ENCODE data around the gene IHH. TPM values are rescaled to one million over a fixed set of nuclear protein-coding genes. Genes with fewer than 3 reads are reported as not detected.

IHH gene
- polyA plus RNA-seq, 3 donors = not detected

- no peaks in the 10 kb centered on the region for H3K79me2 ChIP-seq (ENCODE audit: insufficient read depth, low read length)
- Mint-ChIP-seq H3K27ac (no peak overlapping the region), H3K4me1 (no peaks in the 10 kb centered on the region), H3K9me3 (peaks cover 0 to 1% (median 0%) of the 10 kb centered on the region in 7 donors), H3K4me3 (no peak overlapping the region), H3K27me3 (ENCODE audit: low read depth in 3 of 3) (peaks cover 22 to 38% (median 28%) of the 10 kb centered on the region in 3 donors), H3K36me3 (no peaks in the 10 kb centered on the region)
- no peaks in the 10 kb centered on the region for H3K9me3 ChIP-seq (replicated peaks in 1 of 2; ENCODE audit: control insufficient read depth in 1 of 2, insufficient read depth in 1 of 2, low read length in 2 of 2)
- H3K4me2 ChIP-seq (replicated peaks; ENCODE audit: extremely low read depth, low read length, poor library complexity, severe bottlenecking) = no peak overlapping the region
- no peaks in the 10 kb centered on the region for H4K20me1 ChIP-seq (ENCODE audit: insufficient read depth, low read length)
- no peak for TF ChIP-seq CTCF (IDR thresholded peaks at IDR 0.05)
- 83% methylated on average over 12 of the region's 13 CpGs for WGBS (ENCODE audit: insufficient coverage)
- peaks cover 0 to 14% of the 10 kb centered on the region in 2 donors for H3K27me3 ChIP-seq (ENCODE audit: control insufficient read depth in 2 of 2, insufficient read depth in 2 of 2, low read length in 2 of 2)
- H3K4me3 ChIP-seq (replicated peaks in 1 of 3; ENCODE audit: low read depth in 2 of 3, low read length in 3 of 3) = no peak overlapping the region
- no peaks in the 10 kb centered on the region for H3K4me1 ChIP-seq (ENCODE audit: control insufficient read depth in 1 of 2, insufficient read depth in 2 of 2, low read length in 2 of 2)
- no peak overlapping the region for H2AFZ ChIP-seq (ENCODE audit: insufficient read depth, low read depth, low read length, poor library complexity, severe bottlenecking)
- no peak for DNase-seq
- intact Hi-C loops (cut with micrococcal nuclease) = loop anchor here in 1 of 2 donors (2.0 kb wide), 1 partner anchor 126 kb away; no protein-coding TSS in a partner anchor
- H3K36me3 ChIP-seq (replicated peaks in 1 of 2; ENCODE audit: control insufficient read depth in 1 of 2, insufficient read depth in 2 of 2, low read length in 2 of 2) = no peaks in the 10 kb centered on the region
- H3K27ac ChIP-seq (ENCODE audit: low read depth in 1 of 2, low read length in 2 of 2) = no peak overlapping the region
- H3K9ac ChIP-seq (ENCODE audit: insufficient read depth, low read length, poor library complexity, severe bottlenecking) = no peak overlapping the region
These were observed 31.5 kb downstream of the IHH start for GRCh38 chr2:219028996-219029828.

- Mint-ChIP-seq H3K4me1 (no peaks in the 10 kb centered on the region), H3K27ac (no peak overlapping the region), H3K4me3 (no peak overlapping the region), H3K36me3 (no peaks in the 10 kb centered on the region), H3K9me3 (peaks cover 0 to 1% (median 0%) of the 10 kb centered on the region in 7 donors), H3K27me3 (ENCODE audit: low read depth in 3 of 3) (peaks cover 17 to 27% (median 19%) of the 10 kb centered on the region in 3 donors)
- no peaks in the 10 kb centered on the region for H3K4me1 ChIP-seq (ENCODE audit: control insufficient read depth in 1 of 2, insufficient read depth in 2 of 2, low read length in 2 of 2)
- no peak overlapping the region for H2AFZ ChIP-seq (ENCODE audit: insufficient read depth, low read depth, low read length, poor library complexity, severe bottlenecking)
- WGBS (ENCODE audit: insufficient coverage) = 82% methylated on average over 5 of the region's 5 CpGs
- H3K9ac ChIP-seq (ENCODE audit: insufficient read depth, low read length, poor library complexity, severe bottlenecking) = no peak overlapping the region
- no peaks in the 10 kb centered on the region for H4K20me1 ChIP-seq (ENCODE audit: insufficient read depth, low read length)
- DNase-seq = no peak
- H3K4me2 ChIP-seq (replicated peaks; ENCODE audit: extremely low read depth, low read length, poor library complexity, severe bottlenecking) = no peak overlapping the region
- no peaks in the 10 kb centered on the region for H3K9me3 ChIP-seq (replicated peaks in 1 of 2; ENCODE audit: control insufficient read depth in 1 of 2, insufficient read depth in 1 of 2, low read length in 2 of 2)
- intact Hi-C loops (cut with micrococcal nuclease) = loop anchor here in 1 of 2 donors (2.0 kb wide), 1 partner anchor 127 kb away; no protein-coding TSS in a partner anchor
- no peak overlapping the region for H3K4me3 ChIP-seq (replicated peaks in 1 of 3; ENCODE audit: low read depth in 2 of 3, low read length in 3 of 3)
- TF ChIP-seq CTCF (IDR thresholded peaks at IDR 0.05) = no peak
- no peaks in the 10 kb centered on the region for H3K79me2 ChIP-seq (ENCODE audit: insufficient read depth, low read length)
- no peak overlapping the region for H3K27ac ChIP-seq (ENCODE audit: low read depth in 1 of 2, low read length in 2 of 2)
- H3K36me3 ChIP-seq (replicated peaks in 1 of 2; ENCODE audit: control insufficient read depth in 1 of 2, insufficient read depth in 2 of 2, low read length in 2 of 2) = no peaks in the 10 kb centered on the region
- peaks cover 0 to 7% of the 10 kb centered on the region in 2 donors for H3K27me3 ChIP-seq (ENCODE audit: control insufficient read depth in 2 of 2, insufficient read depth in 2 of 2, low read length in 2 of 2)
These were observed 32.6 kb downstream of the IHH start for GRCh38 chr2:219028141-219028540.

Data from CD14-positive monocyte (primary cell).